GM18907 (cell line): Measurements from ENCODE around the gene MAGEB4.

Source experiments
- ATAC-seq: cut with Tn5 transposase; IDR thresholded peaks from one replicate; pipeline ENCODE4 v1.9.1; 2021; ENCODE audit warnings: mild to moderate bottlenecking, moderate library complexity; ENCODE audit not compliant: unreplicated experiment

MAGEB4 gene

GRCh38 chrX:30282527-30282926 lies 40.7 kb downstream of the MAGEB4 start:
- ATAC-seq, result no peak

GRCh38 chrX:30283456-30284200 lies 41.8 kb downstream of the MAGEB4 start:
- no peak for ATAC-seq
